Measurements from ENCODE around the gene PTGER2. TPM values are rescaled to one million over a fixed set of nuclear protein-coding genes. Genes with fewer than 3 reads are reported as not detected.

Gene PTGER2
- total RNA-seq, 2 donors from 2014 or later, result 3.3 to 4.3 TPM

DNA sequence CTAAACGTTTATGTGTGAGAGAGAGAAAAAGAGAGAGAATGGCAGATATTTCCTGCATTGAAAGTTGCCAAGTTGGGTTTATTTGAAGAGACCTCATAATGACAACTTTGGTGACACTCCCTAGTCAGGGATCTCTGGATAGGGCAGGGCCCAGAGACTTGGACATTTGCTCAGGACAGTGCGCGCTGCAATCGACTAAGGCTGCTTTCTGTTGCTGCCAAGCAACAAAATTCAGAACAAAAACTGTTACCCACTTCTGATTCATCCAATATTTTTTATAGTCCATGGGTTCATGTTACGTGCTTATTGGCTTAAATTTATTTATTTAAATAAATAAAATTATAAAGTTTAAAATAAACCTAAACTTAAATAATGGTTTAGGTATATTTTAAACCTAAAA is 34.2 kb downstream of the PTGER2 start:
- Histone ChIP-seq H3K9me3 (no peaks in the 10 kb centered on the region), H3K27ac (no peak overlapping the region), H3K27me3 (replicated peaks; ENCODE audit: insufficient read depth) (no peaks in the 10 kb centered on the region), H3K4me1 (ENCODE audit: control insufficient read depth in 1 of 2, low read depth in 2 of 2) (peaks cover 0 to 9% of the 10 kb centered on the region in 2 donors), H3K4me3 (no peak overlapping the region), H3K36me3 (no peaks in the 10 kb centered on the region)
- no peak for ATAC-seq (ENCODE audit: insufficient number of reproducible peaks, low FRiP score, low read depth)
- DNase-seq (ENCODE audit: low spot score), result no peak
- TF ChIP-seq, protein P1, sequence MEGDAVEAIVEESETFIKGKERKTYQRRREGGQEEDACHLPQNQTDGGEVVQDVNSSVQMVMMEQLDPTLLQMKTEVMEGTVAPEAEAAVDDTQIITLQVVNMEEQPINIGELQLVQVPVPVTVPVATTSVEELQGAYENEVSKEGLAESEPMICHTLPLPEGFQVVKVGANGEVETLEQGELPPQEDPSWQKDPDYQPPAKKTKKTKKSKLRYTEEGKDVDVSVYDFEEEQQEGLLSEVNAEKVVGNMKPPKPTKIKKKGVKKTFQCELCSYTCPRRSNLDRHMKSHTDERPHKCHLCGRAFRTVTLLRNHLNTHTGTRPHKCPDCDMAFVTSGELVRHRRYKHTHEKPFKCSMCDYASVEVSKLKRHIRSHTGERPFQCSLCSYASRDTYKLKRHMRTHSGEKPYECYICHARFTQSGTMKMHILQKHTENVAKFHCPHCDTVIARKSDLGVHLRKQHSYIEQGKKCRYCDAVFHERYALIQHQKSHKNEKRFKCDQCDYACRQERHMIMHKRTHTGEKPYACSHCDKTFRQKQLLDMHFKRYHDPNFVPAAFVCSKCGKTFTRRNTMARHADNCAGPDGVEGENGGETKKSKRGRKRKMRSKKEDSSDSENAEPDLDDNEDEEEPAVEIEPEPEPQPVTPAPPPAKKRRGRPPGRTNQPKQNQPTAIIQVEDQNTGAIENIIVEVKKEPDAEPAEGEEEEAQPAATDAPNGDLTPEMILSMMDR (IDR thresholded peaks at IDR 0.05), result no peak

DNA sequence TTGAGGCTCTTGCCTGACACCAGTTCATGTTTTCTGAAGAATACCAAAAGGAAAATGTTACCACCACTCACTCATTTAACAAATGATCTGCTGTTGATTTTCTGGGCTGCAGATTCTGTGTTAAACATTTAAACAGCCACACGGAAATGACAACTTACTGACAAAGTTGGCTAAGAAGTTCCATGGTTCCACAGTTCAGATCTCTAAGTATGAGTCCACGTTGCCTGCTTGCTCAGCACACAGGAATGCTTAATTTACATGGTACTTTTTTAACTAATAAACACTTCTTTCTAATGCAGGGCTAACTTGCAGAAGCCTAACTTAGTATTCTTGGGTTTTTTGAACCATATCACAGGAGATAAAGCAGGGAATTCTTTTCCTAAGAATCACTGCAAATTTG is 34.7 kb downstream of the PTGER2 start:
- peaks cover 0 to 9% of the 10 kb centered on the region in 2 donors for H3K4me1 ChIP-seq (ENCODE audit: control insufficient read depth in 1 of 2, low read depth in 2 of 2)
- TF ChIP-seq, protein P1 (IDR thresholded peaks at IDR 0.05), result no peak
- no peaks in the 10 kb centered on the region for H3K27me3 ChIP-seq (replicated peaks; ENCODE audit: insufficient read depth)
- no peaks in the 10 kb centered on the region for H3K36me3 ChIP-seq
- ATAC-seq (ENCODE audit: insufficient number of reproducible peaks, low FRiP score, low read depth), result no peak
- H3K4me3 ChIP-seq, result no peak overlapping the region
- no peak for DNase-seq (ENCODE audit: low spot score)
- no peaks in the 10 kb centered on the region for H3K9me3 ChIP-seq
- no peak overlapping the region for H3K27ac ChIP-seq

DNA sequence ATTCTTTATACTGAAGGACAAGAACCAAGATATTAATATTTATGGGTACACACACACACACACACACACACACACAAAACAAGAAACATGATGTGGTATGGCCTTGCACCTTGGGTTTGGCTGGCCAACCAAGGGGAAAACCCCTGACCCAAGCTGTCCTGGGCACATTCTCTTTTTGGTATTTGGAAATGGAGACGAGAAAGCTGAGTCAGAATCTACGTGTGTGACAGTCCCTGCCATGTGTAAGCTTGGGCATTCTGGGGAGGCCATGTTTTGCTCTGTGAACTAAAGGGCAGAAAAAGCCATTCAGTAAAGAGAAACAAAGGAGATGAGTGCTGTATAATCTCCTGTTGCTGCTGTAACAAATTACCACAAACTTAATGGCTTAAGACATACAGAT is 35.6 kb downstream of the PTGER2 start:
- no peaks in the 10 kb centered on the region for H3K9me3 ChIP-seq
- H3K4me1 ChIP-seq (ENCODE audit: control insufficient read depth in 1 of 2, low read depth in 2 of 2), result peaks cover 5 to 14% of the 10 kb centered on the region in 2 donors

GRCh38 chr14:52350445-52350844 is 36.3 kb downstream of the PTGER2 start:
- H3K9me3 ChIP-seq, result no peaks in the 10 kb centered on the region
- no peak overlapping the region for H3K27ac ChIP-seq
- H3K4me1 ChIP-seq (ENCODE audit: control insufficient read depth in 1 of 2, low read depth in 2 of 2), result peaks cover 9 to 22% of the 10 kb centered on the region in 2 donors
- TF ChIP-seq, protein P1 (IDR thresholded peaks at IDR 0.05), result no peak
- DNase-seq (ENCODE audit: low spot score), result no peak
- no peak for ATAC-seq (ENCODE audit: insufficient number of reproducible peaks, low FRiP score, low read depth)
- no peaks in the 10 kb centered on the region for H3K36me3 ChIP-seq
- no peak overlapping the region for H3K4me3 ChIP-seq
- H3K27me3 ChIP-seq (replicated peaks; ENCODE audit: insufficient read depth), result no peaks in the 10 kb centered on the region

More for the DNA sequence above, 35.6 kb downstream of the PTGER2 start:
- Histone ChIP-seq H3K27ac (no peak overlapping the region), H3K27me3 (replicated peaks; ENCODE audit: insufficient read depth) (no peaks in the 10 kb centered on the region), H3K36me3 (no peaks in the 10 kb centered on the region), H3K4me3 (no peak overlapping the region)
- TF ChIP-seq, protein P1 (IDR thresholded peaks at IDR 0.05), result no peak
- ATAC-seq (ENCODE audit: insufficient number of reproducible peaks, low FRiP score, low read depth) (no peak), DNase-seq (ENCODE audit: low spot score) (no peak)

GRCh38 chr14:52351233-52352060 is 37.3 kb downstream of the PTGER2 start:
- H3K4me1 ChIP-seq (ENCODE audit: control insufficient read depth in 1 of 2, low read depth in 2 of 2), result peaks cover 9 to 24% of the 10 kb centered on the region in 2 donors

More at GRCh38 chr14:52351233-52352060, 37.3 kb downstream of the PTGER2 start:
- TF ChIP-seq, protein P1 (IDR thresholded peaks at IDR 0.05), result no peak
- H3K9me3 ChIP-seq, result no peaks in the 10 kb centered on the region
- no peak for ATAC-seq (ENCODE audit: insufficient number of reproducible peaks, low FRiP score, low read depth)
- peak overlapping the region in 1 of 2 donors; percentile 26 for H3K27ac ChIP-seq
- no peaks in the 10 kb centered on the region for H3K36me3 ChIP-seq
- no peak overlapping the region for H3K4me3 ChIP-seq
- H3K27me3 ChIP-seq (replicated peaks; ENCODE audit: insufficient read depth), result no peaks in the 10 kb centered on the region
- no peak for DNase-seq (ENCODE audit: low spot score)

All from thoracic aorta (tissue), 2 donors.